Measurements from ENCODE around the gene AMOTL2. TPM values are rescaled to one million over a fixed set of nuclear protein-coding genes. Genes with fewer than 3 reads are reported as not detected.
A peak's percentile ranks its signal among the peaks of the same experiment; 100 is the strongest.

Gene AMOTL2
- total RNA-seq, 1 experiment from 2014 or later: 153 TPM

- H3K4me3 Mint-ChIP-seq (ENCODE audit: low read depth, unreplicated experiment): no peak overlapping the region
- intact Hi-C loops (cut with micrococcal nuclease; ENCODE audit: unreplicated experiment): no loop called here
- no peaks in the 10 kb centered on the region for H3K27me3 Mint-ChIP-seq (ENCODE audit: unreplicated experiment)
- DNase-seq: no peak
- peaks cover 100% of the 10 kb centered on the region for H3K36me3 Mint-ChIP-seq (ENCODE audit: insufficient read depth, unreplicated experiment)
- H3K27ac Mint-ChIP-seq (ENCODE audit: unreplicated experiment): no peak overlapping the region
- CTCF ChIA-PET: no interaction called here
- H3K9me3 Mint-ChIP-seq (ENCODE audit: low read depth, unreplicated experiment): no peaks in the 10 kb centered on the region
- no peak for TF ChIP-seq CTCF (IDR thresholded peaks at IDR 0.05; ENCODE audit: unreplicated experiment)
- H3K4me1 Mint-ChIP-seq (ENCODE audit: low read depth, unreplicated experiment): peaks cover 80% of the 10 kb centered on the region
- no TSS peak for BruUV-seq (replicated peaks)
These were observed 12.0 kb downstream of the AMOTL2 start for GRCh38 chr3:134362221-134362620.

DNA sequence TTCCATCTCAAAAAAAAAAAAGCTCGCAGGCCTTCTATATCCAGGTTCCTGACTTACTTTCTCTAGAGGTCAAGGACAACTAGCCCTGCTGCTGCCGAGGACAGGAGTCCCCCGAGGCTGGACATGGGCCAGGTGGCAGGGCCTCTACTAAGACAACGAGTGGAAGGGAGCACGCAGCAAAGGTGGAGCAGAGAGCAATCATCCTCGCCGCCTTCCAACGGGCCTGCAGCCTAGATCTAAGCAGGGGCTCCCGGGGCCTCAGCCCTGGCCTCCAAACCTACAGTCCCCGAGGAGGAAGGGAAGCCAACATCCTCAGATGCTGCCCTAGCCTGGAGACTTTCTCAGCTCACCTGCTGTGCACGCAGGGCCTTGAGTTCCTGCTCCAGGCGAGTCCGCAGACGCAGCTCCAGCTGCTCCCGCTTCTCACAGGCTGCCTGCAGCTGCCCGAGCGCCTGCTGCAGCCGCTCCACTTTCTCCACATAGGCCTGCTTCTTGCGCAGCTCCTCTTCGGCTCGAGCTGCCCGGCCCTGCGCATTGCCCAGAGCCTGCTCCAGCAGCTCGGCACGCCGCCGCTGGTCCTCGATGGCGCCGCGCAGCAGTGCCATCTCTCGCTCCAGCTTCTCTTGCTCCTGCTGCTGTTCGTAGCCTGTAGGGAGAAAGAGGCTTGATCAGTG, 12.9 kb downstream of the AMOTL2 start:
- H3K4me3 Mint-ChIP-seq (ENCODE audit: low read depth, unreplicated experiment): no peak overlapping the region
- H3K9me3 Mint-ChIP-seq (ENCODE audit: low read depth, unreplicated experiment): no peaks in the 10 kb centered on the region
- H3K27ac Mint-ChIP-seq (ENCODE audit: unreplicated experiment): no peak overlapping the region
- peaks cover 80% of the 10 kb centered on the region for H3K4me1 Mint-ChIP-seq (ENCODE audit: low read depth, unreplicated experiment)
- intact Hi-C loops (cut with micrococcal nuclease; ENCODE audit: unreplicated experiment): no loop called here
- peaks cover 100% of the 10 kb centered on the region for H3K36me3 Mint-ChIP-seq (ENCODE audit: insufficient read depth, unreplicated experiment)
- TF ChIP-seq CTCF (IDR thresholded peaks at IDR 0.05; ENCODE audit: unreplicated experiment): no peak
- DNase-seq: no peak
- no TSS peak for BruUV-seq (replicated peaks)
- H3K27me3 Mint-ChIP-seq (ENCODE audit: unreplicated experiment): no peaks in the 10 kb centered on the region
- CTCF ChIA-PET: no interaction called here

DNA sequence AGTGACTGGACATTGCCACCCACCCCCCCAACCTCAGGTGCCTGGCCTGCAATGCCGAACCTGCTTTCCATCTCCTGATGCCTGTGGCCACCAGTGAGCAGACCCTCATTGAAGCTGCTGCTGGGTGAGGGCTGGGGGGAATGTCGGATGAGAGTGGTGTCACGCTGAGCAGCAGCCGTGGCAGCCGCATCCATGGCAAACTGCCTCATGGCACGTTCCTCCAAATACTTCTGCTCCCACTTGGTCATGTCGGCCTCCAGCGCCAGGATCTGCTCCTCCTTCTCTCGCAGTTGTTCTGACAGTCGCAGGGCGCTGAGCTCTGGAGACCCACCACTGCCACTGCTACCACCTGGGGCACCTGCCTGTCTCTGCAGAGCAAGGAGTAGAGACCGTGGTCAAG, 14.2 kb downstream of the AMOTL2 start:
- intact Hi-C loops (cut with micrococcal nuclease; ENCODE audit: unreplicated experiment): no loop called here
- Mint-ChIP-seq H3K4me1 (ENCODE audit: low read depth, unreplicated experiment) (peaks cover 80% of the 10 kb centered on the region), H3K9me3 (ENCODE audit: low read depth, unreplicated experiment) (no peaks in the 10 kb centered on the region), H3K4me3 (ENCODE audit: low read depth, unreplicated experiment) (no peak overlapping the region), H3K27ac (ENCODE audit: unreplicated experiment) (peak overlapping the region; percentile 90), H3K36me3 (ENCODE audit: insufficient read depth, unreplicated experiment) (peaks cover 100% of the 10 kb centered on the region), H3K27me3 (ENCODE audit: unreplicated experiment) (no peaks in the 10 kb centered on the region)
- BruUV-seq (replicated peaks): no TSS peak
- CTCF ChIA-PET: no interaction called here
- TF ChIP-seq CTCF (IDR thresholded peaks at IDR 0.05; ENCODE audit: unreplicated experiment): no peak
- DNase-seq: no peak

DNA sequence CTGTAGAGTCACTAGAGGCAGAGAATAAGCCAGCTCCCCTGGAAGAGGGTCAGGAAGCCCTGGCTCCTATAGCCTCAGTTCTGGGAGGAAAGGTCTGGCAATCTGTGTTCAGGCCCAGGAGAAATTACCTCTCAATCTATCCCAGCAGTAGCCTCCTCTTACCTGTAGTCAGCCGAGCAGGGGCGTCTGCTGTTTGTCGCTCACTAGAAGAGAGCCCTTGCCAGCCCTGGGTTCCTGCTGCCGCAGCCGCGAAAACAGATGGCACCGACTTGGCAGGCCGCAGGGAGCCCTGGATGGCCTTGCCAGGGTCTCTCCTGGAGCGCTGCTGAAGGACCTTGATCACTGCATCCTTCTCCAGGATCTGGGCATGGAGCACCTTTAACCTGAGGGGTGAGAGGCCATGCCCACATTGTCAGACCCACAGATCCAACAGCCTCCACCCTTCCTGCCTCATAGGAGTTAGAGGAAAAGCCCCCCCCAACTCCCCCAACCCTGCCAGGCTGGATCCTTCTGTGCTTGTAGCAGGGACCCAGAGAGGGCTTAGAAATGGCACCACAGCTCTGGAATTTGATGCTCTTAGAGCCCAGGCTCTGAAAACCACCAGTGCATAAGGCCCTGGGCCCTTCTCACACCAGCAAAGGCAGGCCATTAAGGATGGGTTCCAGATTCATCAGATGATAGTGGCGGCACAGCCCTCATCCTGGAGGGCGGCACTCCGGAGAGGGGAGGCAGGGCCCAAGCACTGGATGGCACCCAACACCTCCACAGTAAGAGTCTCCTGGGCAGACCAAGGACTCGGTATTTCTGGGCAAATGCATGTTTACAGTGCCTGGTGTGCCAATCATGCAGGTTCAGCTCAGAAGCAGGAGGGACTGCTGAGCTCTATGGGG, 14.9 kb downstream of the AMOTL2 start:
- DNase-seq: no peak
- Mint-ChIP-seq H3K9me3 (ENCODE audit: low read depth, unreplicated experiment) (no peaks in the 10 kb centered on the region), H3K27ac (ENCODE audit: unreplicated experiment) (peak overlapping the region; percentile 90), H3K4me3 (ENCODE audit: low read depth, unreplicated experiment) (peak overlapping the region; percentile 20), H3K36me3 (ENCODE audit: insufficient read depth, unreplicated experiment) (peaks cover 100% of the 10 kb centered on the region), H3K27me3 (ENCODE audit: unreplicated experiment) (no peaks in the 10 kb centered on the region), H3K4me1 (ENCODE audit: low read depth, unreplicated experiment) (peaks cover 80% of the 10 kb centered on the region)
- CTCF ChIA-PET: interaction anchor here (0.6 to 1.9 kb wide), 2 partner anchors 11 to 48 kb away, joined by 3 to 5 read pairs; no protein-coding TSS in a partner anchor
- BruUV-seq (replicated peaks): no TSS peak
- no peak for TF ChIP-seq CTCF (IDR thresholded peaks at IDR 0.05; ENCODE audit: unreplicated experiment)
- intact Hi-C loops (cut with micrococcal nuclease; ENCODE audit: unreplicated experiment): loop anchor here (2.0 to 5.0 kb wide), 2 partner anchors 47 to 113 kb away; no protein-coding TSS in a partner anchor

All from Calu3 (cell line).